Stomach (tissue), 9 donors: ENCODE results near the gene IKBKG. TPM values are rescaled to one million over a fixed set of nuclear protein-coding genes. Genes with fewer than 3 reads are reported as not detected.
"Not testable (repeated sequence)": the region's sequence is repeated elsewhere in the genome, so short reads cannot be mapped to it uniquely, and the experiment has no call there.

ENCODE experiments used
- DNase-seq, 2 donors: peaks; one replicate each; pipeline versions ENCODE4 v3.0.0 to v3.0.0-alpha.2; 2013 to 2019
- H3K27ac ChIP-seq, 5 donors: fragments of 200-600 bp in 4 of 5; sonication (generic) in 4 of 5; one replicate each; pipeline ENCODE4 v1.5.1; 2013 to 2019; ENCODE audit warnings: mild to moderate bottlenecking in 1 of 5, moderate library complexity in 1 of 5
- H3K27me3 ChIP-seq, 3 donors: fragments of 200-600 bp; sonication (generic); one replicate each; pipeline ENCODE4 v1.5.1; 2017 to 2019; ENCODE audit warnings: mixed run types in 1 of 3
- H3K36me3 ChIP-seq, 4 donors: fragments of 200-600 bp; sonication (generic); 1 replicate in 3 of 4; 2 replicates in 1 of 4; pipeline ENCODE4 v1.5.1; 2016 to 2019
- H3K4me1 ChIP-seq, 4 donors: fragments of 200-600 bp; sonication (generic); one replicate each; pipeline ENCODE4 v1.5.1; 2016 to 2019
- H3K4me3 ChIP-seq, 4 donors: fragments of 200-600 bp; sonication (generic) in 3 of 4; one replicate each; pipeline ENCODE4 v1.5.1; 2016 to 2019; ENCODE audit warnings: mild to moderate bottlenecking in 1 of 4
- H3K9me3 ChIP-seq, 4 donors: fragments of 200-600 bp; sonication (generic); one replicate each; pipeline ENCODE4 v1.5.1; 2016 to 2019
- CTCF ChIP-seq, 7 experiments: fragments of 450-650 bp in 4 of 7; fragments of 200-600 bp in 3 of 7; sonication (generic) in 3 of 7; IDR thresholded peaks; one replicate each; pipeline ENCODE4 v1.5.1; 2016 to 2019; ENCODE audit warnings: antibody characterized with exemption in 7 of 7, control low read depth in 2 of 7, mild to moderate bottlenecking in 1 of 7
- EP300 ChIP-seq: sonication (generic); formaldehyde crosslinking; IDR thresholded peaks from one replicate; pipeline ENCODE4 v1.6.1; 2017; ENCODE audit warnings: antibody characterized with exemption
- POLR2A ChIP-seq, 4 donors: fragments of 450-650 bp; IDR thresholded peaks; one replicate each; pipeline ENCODE4 v1.6.1; 2016; ENCODE audit warnings: antibody characterized with exemption in 4 of 4, control low read depth in 2 of 4, mild to moderate bottlenecking in 1 of 4, moderate library complexity in 1 of 4
- POLR2AphosphoS5 ChIP-seq, 3 donors: sonication (generic); formaldehyde crosslinking; IDR thresholded peaks; one replicate each; pipeline ENCODE4 v1.6.1; 2016; ENCODE audit warnings: antibody characterized with exemption in 3 of 3
- WGBS, 5 donors: extraction: QIAGEN DNeasy Blood & Tissue Kit in 3 of 5; methylation state at CpG; one replicate each; pipeline versions ENCODE4 v1.1.5 to v1.1.7; 2013 to 2018; 5-methylcytosine and 5-hydroxymethylcytosine counted together
- intact Hi-C: fragments of 100-400 bp; cut with DNase I; formaldehyde crosslinking; loops from one replicate; pipeline ENCODE4 v1.15.1; 2023; ENCODE audit warnings: low total_unique reads
- polyA plus RNA-seq, 3 donors: library from polyadenylated mRNA; stranded (reverse); fragments of 200-250 nt; gene quantifications; one replicate each; pipeline ENCODE4 v1.2.3, GENCODE V29; 2013
- total RNA-seq, 5 donors: library from RNA; depleted of rRNA; stranded (reverse); fragments of >200 nt; gene quantifications; one replicate each; pipeline versions ENCODE4 v1.1.0 to v1.2.3, GENCODE V29; 2014 to 2016
- donor health status: healthy with polysubstance abuse.
- donor health status: Bipolar disorder and iron deficiency.
- donor health status: healthy.

The IKBKG gene
- total and polyA plus RNA-seq, 8 donors: 7.6 to 24.3 (median 17.4) TPM

DNA sequence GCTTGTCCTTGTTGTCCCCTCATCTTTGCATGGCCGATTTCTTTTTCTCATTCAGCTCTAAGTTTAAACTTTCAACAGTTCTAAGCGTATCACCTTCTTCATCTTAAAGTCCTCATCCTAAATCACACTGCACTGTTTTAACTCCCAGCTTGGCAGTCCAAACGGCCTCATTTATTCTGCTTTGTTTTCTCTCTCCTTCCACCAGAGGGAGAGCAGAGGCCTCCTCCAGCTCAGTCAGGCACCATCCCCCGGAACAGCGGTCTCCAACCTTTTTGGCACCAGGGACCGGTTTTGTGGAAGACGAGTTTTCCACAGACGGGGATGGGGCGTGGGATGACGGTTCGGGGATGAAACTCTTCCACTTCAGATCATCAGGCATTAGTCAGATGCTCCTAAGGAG, 22.9 kb downstream of the IKBKG start:
- H3K4me1 ChIP-seq, H3K4me3 ChIP-seq, DNase-seq, H3K9me3 ChIP-seq, H3K36me3 ChIP-seq, H3K27ac ChIP-seq, H3K27me3 ChIP-seq, intact Hi-C loops: not testable (repeated sequence)
- WGBS, 5 donors: no CpG with 5 or more reads among the region's 11 CpGs

DNA sequence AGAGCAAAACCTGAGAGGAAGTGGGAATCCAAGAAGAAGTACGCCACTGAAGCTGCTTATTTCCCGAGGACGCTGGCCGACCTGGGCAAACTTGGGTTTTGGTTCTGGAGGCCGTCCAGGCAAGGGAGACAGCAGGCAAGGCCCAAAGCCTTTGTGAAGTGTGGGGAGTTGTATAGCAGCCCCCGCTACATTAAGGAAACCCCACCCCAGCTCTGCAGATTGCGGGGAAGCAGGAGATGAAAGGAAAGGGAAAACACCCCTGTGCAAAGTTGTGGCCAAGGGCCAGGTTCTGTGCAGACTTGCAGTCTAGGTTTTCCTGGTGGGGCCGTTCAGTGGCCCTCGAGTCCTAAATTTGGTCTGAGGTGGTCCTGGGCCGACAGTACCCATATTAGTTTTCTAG, 25.6 kb downstream of the IKBKG start:
- H3K27ac ChIP-seq, H3K9me3 ChIP-seq, DNase-seq, H3K36me3 ChIP-seq, intact Hi-C loops, H3K27me3 ChIP-seq, H3K4me1 ChIP-seq, H3K4me3 ChIP-seq: not testable (repeated sequence)
- WGBS, 5 donors: no CpG with 5 or more reads among the region's 10 CpGs

DNA sequence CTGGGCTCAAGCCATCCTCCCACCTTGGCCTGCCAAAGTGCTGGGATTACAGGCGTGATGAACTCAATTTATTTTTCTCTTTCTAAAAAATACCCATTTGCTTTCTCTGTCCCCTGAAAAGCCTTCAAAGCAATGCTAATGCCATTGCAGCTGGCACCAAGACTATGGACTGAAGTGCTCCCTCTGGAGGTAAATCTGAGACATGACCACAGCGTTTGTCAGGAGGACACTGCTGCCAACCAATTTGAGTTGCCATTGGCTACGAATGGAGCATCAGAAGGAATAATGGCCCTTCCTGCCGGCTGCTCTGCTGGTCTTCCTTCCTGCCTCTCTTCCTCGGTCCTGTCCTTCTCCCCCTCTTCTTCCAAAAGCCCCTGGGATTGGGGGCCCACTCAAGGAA, 27.7 kb downstream of the IKBKG start:
- WGBS, 5 donors: no CpG with 5 or more reads among the region's 5 CpGs
- H3K36me3 ChIP-seq, H3K27ac ChIP-seq, H3K9me3 ChIP-seq, H3K27me3 ChIP-seq, DNase-seq, intact Hi-C loops, H3K4me3 ChIP-seq, H3K4me1 ChIP-seq: not testable (repeated sequence)

GRCh38 chrX:154582994-154583393, 35.6 kb downstream of the IKBKG start:
- H3K9me3 ChIP-seq, intact Hi-C loops, H3K27ac ChIP-seq, H3K27me3 ChIP-seq, H3K4me1 ChIP-seq, DNase-seq, H3K36me3 ChIP-seq, H3K4me3 ChIP-seq: not testable (repeated sequence)
- no CpG with 5 or more reads among the region's 8 CpGs for WGBS, 5 donors

DNA sequence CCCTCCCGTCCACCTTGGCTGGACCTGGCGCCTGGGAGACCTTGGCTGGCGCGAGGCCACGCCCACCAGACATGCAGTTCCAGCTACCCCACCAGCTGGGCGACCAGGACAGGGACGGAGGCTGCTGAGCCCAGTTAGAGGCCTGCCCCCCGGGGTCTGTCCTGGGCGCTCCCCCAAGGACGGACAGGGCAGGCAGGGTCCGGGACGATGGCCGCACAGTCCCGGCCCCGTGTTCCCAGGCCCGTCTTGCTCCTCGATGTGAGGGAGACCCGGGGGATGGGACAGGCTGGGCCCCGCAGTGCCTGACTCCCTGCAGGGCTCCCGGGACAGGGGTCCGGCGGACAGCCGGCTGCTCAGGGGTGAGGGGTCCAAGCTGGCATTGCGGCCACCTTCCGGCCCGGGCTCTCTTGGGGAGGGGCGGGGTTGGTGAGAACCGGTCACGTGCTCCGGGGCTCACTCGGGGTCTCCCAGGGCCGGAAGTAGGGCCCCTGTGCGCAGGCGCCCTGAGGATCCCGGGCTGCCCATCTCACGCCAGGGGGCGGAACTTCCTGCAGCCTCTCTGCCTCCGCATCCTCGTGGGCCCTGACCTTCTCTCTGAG, 37.3 kb downstream of the IKBKG start, which contains the start of gene CTAG1A:
TSS of gene CTAG1A (plus strand) at position 549 of the 599 bp plus-strand sequence. CDS start 74 bp downstream, outside the sequence.
- H3K9me3 ChIP-seq, H3K27me3 ChIP-seq, H3K36me3 ChIP-seq, H3K27ac ChIP-seq, H3K4me3 ChIP-seq, H3K4me1 ChIP-seq, DNase-seq, intact Hi-C loops: not testable (repeated sequence)
- WGBS, 5 donors: no CpG with 5 or more reads among the region's 39 CpGs

- H3K4me3 ChIP-seq, H3K27ac ChIP-seq, H3K36me3 ChIP-seq, intact Hi-C loops, H3K27me3 ChIP-seq, DNase-seq, H3K4me1 ChIP-seq: not testable (repeated sequence)
- WGBS, 5 donors: 54% methylated on average over 3 of the region's 13 CpGs; no CpG with 5 or more reads in 4 of the 5 donors
- peaks cover 0 to 27% (median 12%) of the 10 kb centered on the region in 4 donors for H3K9me3 ChIP-seq
Observed at GRCh38 chrX:154590415-154590814, 43.0 kb downstream of the IKBKG start.

DNA sequence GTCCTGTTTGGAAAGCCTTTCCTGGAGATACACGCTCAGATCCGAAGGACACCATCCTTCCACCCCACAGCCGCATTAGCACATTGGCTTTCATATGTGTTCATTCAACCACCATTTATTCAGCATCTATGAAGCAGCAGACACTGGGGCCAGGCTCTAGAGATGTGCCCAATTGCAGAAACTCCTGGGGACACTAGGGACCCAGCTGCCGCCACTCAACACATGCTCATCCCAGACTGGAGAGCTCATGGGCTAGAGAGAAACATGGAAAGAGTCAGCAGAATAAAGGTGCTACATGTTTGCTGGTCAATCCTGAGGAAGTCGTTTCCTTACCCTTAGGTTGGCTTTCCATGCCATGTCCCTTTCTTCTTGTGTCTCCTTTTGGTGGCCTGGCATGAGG, 45.1 kb downstream of the IKBKG start:
- H3K4me3 ChIP-seq: no peak overlapping the region
- no peaks in the 10 kb centered on the region for H3K27me3 ChIP-seq
- no peaks in the 10 kb centered on the region for H3K36me3 ChIP-seq
- H3K4me1 ChIP-seq: no peaks in the 10 kb centered on the region
- WGBS, 5 donors: 83 to 92% (median 89%) methylated on average over 4 to 5 of the region's 5 CpGs
- H3K9me3 ChIP-seq: peaks cover 0 to 33% (median 12%) of the 10 kb centered on the region in 4 donors
- TF ChIP-seq POLR2A (IDR thresholded peaks at IDR 0.05): no peak
- no peak for TF ChIP-seq POLR2AphosphoS5 (IDR thresholded peaks at IDR 0.05)
- TF ChIP-seq EP300: no peak
- TF ChIP-seq CTCF (IDR thresholded peaks at IDR 0.05): no peak
- no peak overlapping the region for H3K27ac ChIP-seq
- intact Hi-C loops: no loop called here
- DNase-seq: no peak

GRCh38 chrX:154593201-154593600, 45.8 kb downstream of the IKBKG start:
- no peak for DNase-seq
- Histone ChIP-seq H3K9me3 (peaks cover 0 to 36% (median 12%) of the 10 kb centered on the region in 4 donors), H3K36me3 (no peaks in the 10 kb centered on the region), H3K27ac (no peak overlapping the region), H3K4me1 (no peaks in the 10 kb centered on the region), H3K27me3 (no peaks in the 10 kb centered on the region), H3K4me3 (no peak overlapping the region)
- TF ChIP-seq EP300 (no peak), CTCF (IDR thresholded peaks at IDR 0.05) (no peak), POLR2A (IDR thresholded peaks at IDR 0.05) (no peak), POLR2AphosphoS5 (IDR thresholded peaks at IDR 0.05) (no peak)
- intact Hi-C loops: no loop called here
- 79 to 93% (median 87%) methylated on average over 5 of the region's 5 CpGs for WGBS, 5 donors
